ENCODE measurements around the gene FAM110D. TPM values are rescaled to one million over a fixed set of nuclear protein-coding genes. Genes with fewer than 3 reads are reported as not detected.

The FAM110D gene
- total and polyA plus RNA-seq, 2 of the 8 experiments (the other 6 are each of a cell fraction or from before 2014, with no cell fraction given): 0.21 to 0.48 TPM

- Histone ChIP-seq H3K36me3 (ENCODE audit: control insufficient read depth in 2 of 4, insufficient read depth in 4 of 4, low read length in 3 of 4) (no peaks in the 10 kb centered on the region), H3K79me2 (ENCODE audit: control insufficient read depth in 1 of 2, insufficient read depth in 2 of 2, low read length in 2 of 2) (no peaks in the 10 kb centered on the region), H4K20me1 (replicated peaks in 1 of 2; ENCODE audit: control insufficient read depth in 1 of 2, insufficient read depth in 2 of 2, low read length in 2 of 2) (no peaks in the 10 kb centered on the region), H3K27me3 (replicated peaks in 1 of 4; ENCODE audit: control insufficient read depth in 3 of 4, extremely low read depth in 1 of 4, insufficient read depth in 3 of 4, low read length in 3 of 4) (no peaks in the 10 kb centered on the region), H3K4me3 (ENCODE audit: extremely low read depth in 1 of 4, insufficient read depth in 2 of 4, low read depth in 3 of 4, low read length in 4 of 4) (no peak overlapping the region), H3K14ac (ENCODE audit: insufficient read length) (no peak overlapping the region), H2BK5ac (ENCODE audit: low read depth, low read length) (no peak overlapping the region), H4K8ac (ENCODE audit: extremely low read depth, insufficient read depth, low read length) (no peak overlapping the region), H4K5ac (ENCODE audit: insufficient read length, low read depth, low read length) (no peak overlapping the region), H3K4me1 (replicated peaks in 1 of 4; ENCODE audit: control insufficient read depth in 3 of 4, insufficient read depth in 4 of 4, low read length in 3 of 4) (peaks cover 0 to 12% (median 5%) of the 10 kb centered on the region in 4 experiments; a peak in 5 of 7 replicates), H3K4me2 (ENCODE audit: insufficient read depth in 1 of 2, low read depth in 2 of 2, low read length in 2 of 2) (no peak overlapping the region), H3K18ac (ENCODE audit: extremely low read depth, low read length) (no peak overlapping the region), H3K56ac (replicated peaks; ENCODE audit: insufficient read length, low read depth, low read length) (no peak overlapping the region), H3K23ac (ENCODE audit: insufficient read length) (no peak overlapping the region), H3K23me2 (ENCODE audit: low read depth, low read length) (no peaks in the 10 kb centered on the region; the same call in 1 of the 2 replicates), H2BK20ac (ENCODE audit: low read length) (no peak overlapping the region), H3K4ac (replicated peaks; ENCODE audit: insufficient read length, low read depth, low read length) (no peak overlapping the region), H3K9me3 (ENCODE audit: insufficient read depth in 2 of 2, low read depth in 1 of 2, low read length in 1 of 2) (no peaks in the 10 kb centered on the region), H2BK12ac (ENCODE audit: low read depth, low read length) (no peak overlapping the region), H2AK5ac (ENCODE audit: low read depth, low read length) (no peak overlapping the region), H4K91ac (replicated peaks; ENCODE audit: insufficient read length, low read length) (peak overlapping the region; percentile 49), H2AFZ (ENCODE audit: low read length) (no peak overlapping the region), H2BK120ac (replicated peaks; ENCODE audit: low read depth, low read length) (no peak overlapping the region), H3K27ac (ENCODE audit: low read depth, low read length) (no peak overlapping the region), H2BK15ac (ENCODE audit: low read length) (no peak overlapping the region), H3K9ac (replicated peaks in 1 of 4; ENCODE audit: extremely low read depth in 1 of 4, low read depth in 3 of 4, low read length in 3 of 4) (no peak overlapping the region), H3K79me1 (ENCODE audit: low read depth, low read length) (no peaks in the 10 kb centered on the region)
- DNase-seq (ENCODE audit: low read depth in 1 of 2, low spot score in 2 of 2): no peak
- FAIRE-seq: no peak
- CTCF ChIA-PET (ENCODE audit: partially characterized antibody): interaction anchor here (1.1 to 1.6 kb wide), 2 partner anchors 11 to 37 kb away, joined by 5 to 6 read pairs; partner anchors contain the start of gene CEP85
- 80% methylated on average over 3 of the region's 3 CpGs; no CpG with 5 or more reads in 1 of the 2 experiments for WGBS, 2 experiments (ENCODE audit: extremely low coverage in 1 of 2, insufficient coverage in 1 of 2, insufficient read length in 1 of 2, insufficient replicate concordance in 2 of 2, low coverage in 1 of 2, low lambda C conversion rate in 2 of 2, missing lambda C conversion rate in 1 of 2)
- POLR2A ChIA-PET (ENCODE audit: partially characterized antibody): interaction anchor here (2.4 kb wide), 1 partner anchor 8 kb away, joined by 9 read pairs; the partner anchor contains the start of gene CATSPER4
- TF ChIP-seq RXRA (IDR thresholded peaks at IDR 0.05; ENCODE audit: insufficient read depth, low read depth, low read length): no peak
- TF ChIP-seq, protein P1, sequence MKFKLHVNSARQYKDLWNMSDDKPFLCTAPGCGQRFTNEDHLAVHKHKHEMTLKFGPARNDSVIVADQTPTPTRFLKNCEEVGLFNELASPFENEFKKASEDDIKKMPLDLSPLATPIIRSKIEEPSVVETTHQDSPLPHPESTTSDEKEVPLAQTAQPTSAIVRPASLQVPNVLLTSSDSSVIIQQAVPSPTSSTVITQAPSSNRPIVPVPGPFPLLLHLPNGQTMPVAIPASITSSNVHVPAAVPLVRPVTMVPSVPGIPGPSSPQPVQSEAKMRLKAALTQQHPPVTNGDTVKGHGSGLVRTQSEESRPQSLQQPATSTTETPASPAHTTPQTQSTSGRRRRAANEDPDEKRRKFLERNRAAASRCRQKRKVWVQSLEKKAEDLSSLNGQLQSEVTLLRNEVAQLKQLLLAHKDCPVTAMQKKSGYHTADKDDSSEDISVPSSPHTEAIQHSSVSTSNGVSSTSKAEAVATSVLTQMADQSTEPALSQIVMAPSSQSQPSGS (IDR thresholded peaks at IDR 0.05; ENCODE audit: low read length): no peak
- TF ChIP-seq HDAC2 (IDR thresholded peaks at IDR 0.05; ENCODE audit: borderline replicate concordance in 1 of 2, low read depth in 2 of 2, low read length in 2 of 2): no peak
- no peak for TF ChIP-seq TAF7 (optimal IDR thresholded peaks at IDR 0.05; ENCODE audit: borderline replicate concordance, low read depth, low read length)
- TF ChIP-seq CBX5 (IDR thresholded peaks at IDR 0.05; ENCODE audit: low read depth, low read length): no peak
- no peak for TF ChIP-seq SIN3A (conservative IDR thresholded peaks at IDR 0.05 in 1 of 2, IDR thresholded peaks at IDR 0.05 in 1 of 2; ENCODE audit: low read depth in 1 of 2, low read length in 2 of 2)
- TF ChIP-seq RFX5 (IDR thresholded peaks at IDR 0.05; ENCODE audit: borderline replicate concordance, low read depth, low read length): no peak
- TF ChIP-seq KDM5A (IDR thresholded peaks at IDR 0.05; ENCODE audit: low read length): no peak
- TF ChIP-seq KDM4A (IDR thresholded peaks at IDR 0.05; ENCODE audit: low read depth, low read length, severe bottlenecking): no peak
Measured at GRCh38 chr1:26197301-26197700, 38.4 kb downstream of the FAM110D start.
